H1 (cell line): Measurements from ENCODE around the gene NXT1. TPM values are rescaled to one million over a fixed set of nuclear protein-coding genes. Genes with fewer than 3 reads are reported as not detected.

Source experiments
- CTCF ChIA-PET: fragments of 300-600 bp; sonication (Branson Sonifier 250); formaldehyde crosslinking; loops from one replicate; lab custom pipeline; 2021; ENCODE audit not compliant: partially characterized antibody; lab: Charles Lee
- POLR2A ChIA-PET: fragments of 300-600 bp; sonication (Branson Sonifier 250); formaldehyde crosslinking; loops from one replicate; lab custom pipeline; 2021; ENCODE audit warnings: inconsistent platforms; ENCODE audit not compliant: partially characterized antibody; lab: Charles Lee
- DNase-seq, 2 experiments: peaks; one replicate each; pipeline versions ENCODE4 v3.0.0 to v3.0.0-alpha.2; 2010 to 2022; ENCODE audit warnings: low spot score in 2 of 2, low read depth in 1 of 2, mixed read lengths in 1 of 2
- FAIRE-seq: peaks from 2 replicates; lab custom pipeline; 2011; peaks lifted over from hg19 to GRCh38; lab: Jason Lieb, UNC
- H2AFZ ChIP-seq: 2 replicates; pipeline ENCODE4 v1.8.1; 2012; ENCODE audit warnings: low read length, inconsistent platforms
- H2AK5ac ChIP-seq: 2 replicates; pipeline ENCODE4 v1.6.1; 2013; ENCODE audit warnings: low read depth, low read length
- H2BK120ac ChIP-seq: replicated peaks from 2 replicates; pipeline ENCODE3; 2013; ENCODE audit warnings: low read depth, low read length, inconsistent platforms
- H2BK12ac ChIP-seq: 2 replicates; pipeline ENCODE4 v1.6.1; 2013; ENCODE audit warnings: low read depth, low read length
- H2BK15ac ChIP-seq: 2 replicates; pipeline ENCODE4 v1.6.1; 2013; ENCODE audit warnings: low read length
- H2BK20ac ChIP-seq: 2 replicates; pipeline ENCODE4 v1.6.1; 2013; ENCODE audit warnings: low read length
- H2BK5ac ChIP-seq: 2 replicates; pipeline ENCODE4 v1.6.1; 2013; ENCODE audit warnings: low read depth, low read length
- H3K14ac ChIP-seq: 2 replicates; pipeline ENCODE4 v1.6.1; 2013; ENCODE audit warnings: inconsistent platforms; ENCODE audit not compliant: insufficient read length
- H3K18ac ChIP-seq: 2 replicates; pipeline ENCODE4 v1.6.1; 2013; ENCODE audit warnings: low read length; ENCODE audit errors: extremely low read depth
- H3K23ac ChIP-seq: 2 replicates; pipeline ENCODE4 v1.6.1; 2013; ENCODE audit warnings: inconsistent platforms; ENCODE audit not compliant: insufficient read length
- H3K23me2 ChIP-seq: 2 replicates; pipeline ENCODE4 v1.6.1; 2013; ENCODE audit warnings: low read depth, low read length
- H3K27ac ChIP-seq: 2 replicates; pipeline ENCODE4 v1.6.1; 2011; ENCODE audit warnings: low read depth, low read length, inconsistent platforms
- H3K27me3 ChIP-seq, 4 experiments: replicated peaks in 1 of 4; 1 replicate in 1 of 4; 2 replicates in 3 of 4; pipeline versions ENCODE4 v1.6.1 to v1.8.1; 2011 to 2013; ENCODE audit warnings: low read length in 3 of 4, mild to moderate bottlenecking in 3 of 4, inconsistent platforms in 2 of 4, mixed read lengths in 2 of 4, moderate library complexity in 1 of 4; ENCODE audit not compliant: control insufficient read depth in 3 of 4, insufficient read depth in 3 of 4; ENCODE audit errors: extremely low read depth in 1 of 4
- H3K36me3 ChIP-seq, 4 experiments: 2 replicates each; pipeline versions ENCODE4 v1.6.1 to v1.8.1; 2011 to 2013; ENCODE audit warnings: mild to moderate bottlenecking in 4 of 4, low read length in 3 of 4, moderate library complexity in 2 of 4, control low read depth in 1 of 4, inconsistent platforms in 1 of 4; ENCODE audit not compliant: insufficient read depth in 4 of 4, control insufficient read depth in 2 of 4
- H3K4ac ChIP-seq: replicated peaks from 2 replicates; pipeline ENCODE3; 2013; ENCODE audit warnings: low read length, low read depth, mixed read lengths, inconsistent platforms; ENCODE audit not compliant: insufficient read length
- H3K4me1 ChIP-seq, 4 experiments: replicated peaks in 1 of 4; 1 replicate in 1 of 4; 2 replicates in 3 of 4; pipeline versions ENCODE4 v1.6.1 to v1.8.1; 2011 to 2013; ENCODE audit warnings: low read length in 3 of 4, inconsistent platforms in 2 of 4, mixed read lengths in 1 of 4; ENCODE audit not compliant: insufficient read depth in 4 of 4, control insufficient read depth in 3 of 4
- H3K4me2 ChIP-seq, 2 experiments: 2 replicates each; pipeline versions ENCODE4 v1.6.1 to v1.8.1; 2011 to 2013; ENCODE audit warnings: low read depth in 2 of 2, low read length in 2 of 2, control low read depth in 1 of 2, inconsistent platforms in 1 of 2, mild to moderate bottlenecking in 1 of 2; ENCODE audit not compliant: insufficient read depth in 1 of 2
- H3K4me3 ChIP-seq, 4 experiments: fragments of 200-600, 300-600 bp in 1 of 4; sonication (generic), shearing (Covaris generic), sonication (Bioruptor Twin) in 1 of 4; 2 replicates each; pipeline versions ENCODE4 v1.5.1 to v1.8.1; 2011 to 2016; ENCODE audit warnings: low read length in 4 of 4, low read depth in 3 of 4, control low read depth in 2 of 4, inconsistent platforms in 2 of 4, mild to moderate bottlenecking in 2 of 4, mixed read lengths in 1 of 4, moderate library complexity in 1 of 4; ENCODE audit not compliant: insufficient read depth in 2 of 4; ENCODE audit errors: extremely low read depth in 1 of 4
- H3K56ac ChIP-seq: replicated peaks from 2 replicates; pipeline ENCODE3; 2013; ENCODE audit warnings: low read depth, mild to moderate bottlenecking, mixed read lengths, low read length, inconsistent platforms; ENCODE audit not compliant: insufficient read length
- H3K79me1 ChIP-seq: 2 replicates; pipeline ENCODE4 v1.6.1; 2013; ENCODE audit warnings: low read depth, low read length, control low read depth
- H3K79me2 ChIP-seq, 2 experiments: 2 replicates each; pipeline versions ENCODE4 v1.6.1 to v1.8.1; 2012 to 2013; ENCODE audit warnings: low read length in 2 of 2, mild to moderate bottlenecking in 2 of 2, inconsistent platforms in 1 of 2; ENCODE audit not compliant: insufficient read depth in 2 of 2, control insufficient read depth in 1 of 2
- H3K9ac ChIP-seq, 4 experiments: replicated peaks in 1 of 4; 1 replicate in 1 of 4; 2 replicates in 3 of 4; pipeline versions ENCODE4 v1.6.1 to v1.8.1; 2011 to 2013; ENCODE audit warnings: low read depth in 3 of 4, low read length in 3 of 4, control low read depth in 2 of 4, mild to moderate bottlenecking in 2 of 4, moderate library complexity in 2 of 4, inconsistent platforms in 1 of 4; ENCODE audit errors: extremely low read depth in 1 of 4
- H3K9me3 ChIP-seq, 2 experiments: 2 replicates each; pipeline versions ENCODE4 v1.6.1 to v1.8.1; 2012 to 2013; ENCODE audit warnings: mild to moderate bottlenecking in 2 of 2, moderate library complexity in 2 of 2, control low read depth in 1 of 2, inconsistent platforms in 1 of 2, low read depth in 1 of 2, low read length in 1 of 2, mixed read lengths in 1 of 2; ENCODE audit not compliant: insufficient read depth in 2 of 2
- H4K20me1 ChIP-seq, 2 experiments: replicated peaks in 1 of 2; 2 replicates each; pipeline versions ENCODE3 to v1.8.1; 2011 to 2013; ENCODE audit warnings: inconsistent platforms in 2 of 2, low read length in 2 of 2, mild to moderate bottlenecking in 1 of 2; ENCODE audit not compliant: insufficient read depth in 2 of 2, control insufficient read depth in 1 of 2
- H4K5ac ChIP-seq: 2 replicates; pipeline ENCODE4 v1.6.1; 2013; ENCODE audit warnings: low read length, low read depth, mixed read lengths, inconsistent platforms; ENCODE audit not compliant: insufficient read length
- H4K8ac ChIP-seq: 2 replicates; pipeline ENCODE4 v1.8.0; 2013; ENCODE audit warnings: mild to moderate bottlenecking, moderate library complexity, low read length, inconsistent platforms; ENCODE audit not compliant: insufficient read depth; ENCODE audit errors: extremely low read depth
- H4K91ac ChIP-seq: replicated peaks from 2 replicates; pipeline ENCODE3; 2013; ENCODE audit warnings: low read length, mixed read lengths, inconsistent platforms; ENCODE audit not compliant: insufficient read length
- CHD2 ChIP-seq: IDR thresholded peaks from 2 replicates; pipeline ENCODE4 v1.6.1; 2012; ENCODE audit warnings: low read length, improper control_type of control experiment
- SAP30 ChIP-seq: fragments of 300-600 bp; sonication (generic); IDR thresholded peaks from 2 replicates; pipeline ENCODE4 v1.7.1; 2012; ENCODE audit warnings: low read length, moderate library complexity, mild to moderate bottlenecking, inconsistent platforms; ENCODE audit not compliant: insufficient read depth, insufficient replicate concordance
- SUZ12 ChIP-seq: fragments of 200-600 bp; sonication (generic); IDR thresholded peaks from 2 replicates; pipeline ENCODE4 v1.6.1; 2012; ENCODE audit warnings: mild to moderate bottlenecking, inconsistent platforms, low read length, moderate library complexity, mixed read lengths
- WGBS, 2 experiments: shearing (Covaris generic) in 1 of 2; methylation state at CpG; one replicate each; pipeline versions ENCODE4 v1.1.6 to v1.1.7; 2013 to 2015; ENCODE audit warnings: low lambda C conversion rate in 2 of 2, mixed read lengths in 2 of 2, inconsistent platforms in 1 of 2, low coverage in 1 of 2, missing lambda C conversion rate in 1 of 2; ENCODE audit not compliant: insufficient replicate concordance in 2 of 2, insufficient coverage in 1 of 2, insufficient read length in 1 of 2; ENCODE audit errors: extremely low coverage in 1 of 2, missing lambda C conversion rate in 1 of 2; 5-methylcytosine and 5-hydroxymethylcytosine counted together
- polyA plus RNA-seq, 7 experiments: library from polyadenylated mRNA; depleted of rRNA in 3 of 7; stranded (reverse) in 5 of 7; unstranded in 2 of 7; fragments of >200 nt in 5 of 7; fragments of 200-250 nt in 2 of 7; gene quantifications; 1 replicate in 5 of 7; 2 replicates in 1 of 7; 4 replicates in 1 of 7; pipeline versions ENCODE4 v1.2.1 to v1.2.3, GENCODE V29; 2011 to 2013; ENCODE audit warnings: missing spikeins in 2 of 7, mixed read lengths in 2 of 7
- total RNA-seq: library from RNA; stranded (reverse); fragmentation: NEBNext Ultra II Directional; extraction: Animal tissue kit (Norgen Biotek cat#: 25700); gene quantifications from 2 replicates; pipeline ENCODE4 v1.2.1, GENCODE V29; 2021

Gene NXT1
- total and polyA plus RNA-seq, 2 of the 8 experiments (the other 6 are each of a cell fraction or from before 2014, with no cell fraction given): 23.1 to 26.5 TPM

DNA sequence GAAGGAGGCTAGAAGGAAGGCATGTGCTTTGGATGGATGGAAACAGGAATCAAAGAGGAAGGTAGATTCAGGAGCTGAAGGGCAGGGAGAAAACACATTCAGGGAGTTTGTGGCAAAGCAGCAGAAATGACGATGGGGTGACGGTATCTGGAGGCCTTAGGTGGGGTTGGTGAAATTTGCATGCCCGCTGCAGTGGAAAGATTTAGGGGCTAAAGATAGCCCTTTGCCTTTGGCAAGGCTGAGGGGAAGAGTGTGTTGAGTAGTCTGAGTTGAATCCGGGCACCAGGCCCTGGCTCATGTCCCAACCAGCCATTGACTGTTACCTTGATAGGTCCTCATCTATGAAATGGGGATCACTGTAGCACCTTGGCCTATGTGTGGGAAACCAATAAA lies 12.7 kb downstream of the NXT1 start:
- peaks cover 8% of the 10 kb centered on the region; the same call in 1 of the 2 replicates for H3K23me2 ChIP-seq
- no peak overlapping the region for H3K18ac ChIP-seq
- no peak overlapping the region for H2AFZ ChIP-seq
- peaks cover 0 to 54% of the 10 kb centered on the region in 2 experiments; a peak in 3 of 4 replicates for H3K79me2 ChIP-seq
- no peak overlapping the region for H4K91ac ChIP-seq
- peak overlapping the region in 1 of 4 experiments; percentile 38; a peak in 2 of 7 replicates for H3K9ac ChIP-seq
- FAIRE-seq: no peak
- no peak overlapping the region for H4K5ac ChIP-seq
- no peak overlapping the region for H2BK12ac ChIP-seq
- peak overlapping the region; percentile 20 to 91 (median 75); a peak in 5 of 8 replicates for H3K4me3 ChIP-seq
- no peak overlapping the region for H2AK5ac ChIP-seq
- H2BK5ac ChIP-seq: no peak overlapping the region
- peaks cover 0 to 9% (median 6%) of the 10 kb centered on the region in 4 experiments; a peak in 4 of 7 replicates for H3K4me1 ChIP-seq
- H3K36me3 ChIP-seq: peaks cover 4 to 14% (median 8%) of the 10 kb centered on the region in 4 experiments; a peak in 4 of 8 replicates
- no peak overlapping the region for H3K23ac ChIP-seq
- no peak overlapping the region for H4K8ac ChIP-seq
- no peak overlapping the region for H2BK15ac ChIP-seq
- no peak overlapping the region for H3K56ac ChIP-seq
- no peaks in the 10 kb centered on the region for H3K27me3 ChIP-seq
- H3K14ac ChIP-seq: no peak overlapping the region
- H3K9me3 ChIP-seq: no peaks in the 10 kb centered on the region
- no peak overlapping the region for H3K27ac ChIP-seq
- no peak overlapping the region for H3K4ac ChIP-seq
- H2BK20ac ChIP-seq: no peak overlapping the region
- ChIA-PET CTCF (interaction anchor here (0.9 kb wide), 1 partner anchor 314 kb away, joined by 3 read pairs; the partner anchor contains the start of gene THBD), POLR2A (interaction anchor here (1.7 kb wide), 1 partner anchor 10 kb away, joined by 3 read pairs; no protein-coding TSS in a partner anchor)
- H3K79me1 ChIP-seq: peaks cover 10% of the 10 kb centered on the region
- TF ChIP-seq SAP30 (no peak), SUZ12 (no peak), CHD2 (no peak)
- H4K20me1 ChIP-seq: peaks cover 10 to 22% of the 10 kb centered on the region in 2 experiments
- no peak for DNase-seq
- no peak overlapping the region for H2BK120ac ChIP-seq
- peak overlapping the region; percentile 70 to 95 for H3K4me2 ChIP-seq
- WGBS, 2 experiments: 85% methylated on average over 4 of the region's 4 CpGs; no CpG with 5 or more reads in 1 of the 2 experiments
